Stimulated activated CD8-positive, alpha-beta memory T cell treated with anti-CD3 and anti-CD28 coated beads, Interleukin-15, amount 100 ng/mL, for 4 hours (primary cell): Measurements from ENCODE around the gene CLEC16A.

Source experiments
- DNase-seq, 2 donors: peaks; one replicate each; pipeline ENCODE4 v3.0.0-alpha.2; 2020; ENCODE audit warnings: low read depth in 2 of 2

Gene CLEC16A

GRCh38 chr16:11118479-11118878 is 174.1 kb downstream of the CLEC16A start:
- no peak for DNase-seq

GRCh38 chr16:11121083-11121608 is 176.8 kb downstream of the CLEC16A start:
- DNase-seq: no peak

GRCh38 chr16:11121914-11122692 is 177.7 kb downstream of the CLEC16A start:
- DNase-seq: no peak

- DNase-seq: no peak
Observed at GRCh38 chr16:11123666-11124065, 179.3 kb downstream of the CLEC16A start.

GRCh38 chr16:11125936-11126335 is 181.6 kb downstream of the CLEC16A start:
- DNase-seq: no peak

- no peak for DNase-seq
Observed at GRCh38 chr16:11126399-11127054, 182.2 kb downstream of the CLEC16A start.

GRCh38 chr16:11127610-11128195 is 183.3 kb downstream of the CLEC16A start:
- no peak for DNase-seq

GRCh38 chr16:11128211-11129141 is 184.1 kb downstream of the CLEC16A start:
- DNase-seq: no peak

- no peak for DNase-seq
Observed at GRCh38 chr16:11129378-11129781, 185.0 kb downstream of the CLEC16A start.

- DNase-seq: no peak
Observed at GRCh38 chr16:11130978-11131665, 186.8 kb downstream of the CLEC16A start.

GRCh38 chr16:11131706-11132105 is 187.3 kb downstream of the CLEC16A start:
- no peak for DNase-seq

GRCh38 chr16:11133344-11133943 is 189.1 kb downstream of the CLEC16A start:
- no peak for DNase-seq

GRCh38 chr16:11134722-11135463 is 190.5 kb downstream of the CLEC16A start:
- no peak for DNase-seq

GRCh38 chr16:11135464-11135973 is 191.2 kb downstream of the CLEC16A start:
- DNase-seq: no peak

GRCh38 chr16:11136600-11136999 is 192.2 kb downstream of the CLEC16A start:
- no peak for DNase-seq

GRCh38 chr16:11138022-11138768 is 193.8 kb downstream of the CLEC16A start:
- no peak for DNase-seq

- DNase-seq: no peak
Observed at GRCh38 chr16:11138769-11139325, 194.5 kb downstream of the CLEC16A start.

- no peak for DNase-seq
Observed at GRCh38 chr16:11139326-11140097, 195.1 kb downstream of the CLEC16A start.
